CD14-positive monocyte (primary cell): ENCODE results near the gene DAZAP1. TPM values are rescaled to one million over a fixed set of nuclear protein-coding genes. Genes with fewer than 3 reads are reported as not detected.

ENCODE experiments used
- DNase-seq, 3 donors: peaks; one replicate each; pipeline ENCODE4 v3.0.0-alpha.2; 2011 to 2022
- H2AFZ ChIP-seq: 2 replicates; pipeline ENCODE4 v1.6.0; 2012; ENCODE audit warnings: mild to moderate bottlenecking, low read depth, low read length, inconsistent platforms; ENCODE audit not compliant: insufficient read depth, poor library complexity, severe bottlenecking
- H3K27ac ChIP-seq, 2 donors: 1 replicate in 1 of 2; 2 replicates in 1 of 2; pipeline ENCODE4 v1.5.1; 2012 to 2013; ENCODE audit warnings: low read length in 2 of 2, control low read depth in 1 of 2, inconsistent platforms in 1 of 2, low read depth in 1 of 2, mild to moderate bottlenecking in 1 of 2
- H3K27me3 ChIP-seq, 2 donors: one replicate each; pipeline versions ENCODE4 v1.6.0 to v1.6.1; 2011 to 2013; ENCODE audit warnings: low read length in 2 of 2; ENCODE audit not compliant: control insufficient read depth in 2 of 2, insufficient read depth in 2 of 2
- H3K36me3 ChIP-seq, 2 donors: replicated peaks in 1 of 2; 1 replicate in 1 of 2; 2 replicates in 1 of 2; pipeline versions ENCODE4 v1.5.1 to v1.6.1; 2012 to 2013; ENCODE audit warnings: low read length in 2 of 2, control low read depth in 1 of 2, inconsistent platforms in 1 of 2, mild to moderate bottlenecking in 1 of 2; ENCODE audit not compliant: insufficient read depth in 2 of 2, control insufficient read depth in 1 of 2
- H3K4me1 ChIP-seq, 2 donors: 1 replicate in 1 of 2; 2 replicates in 1 of 2; pipeline versions ENCODE4 v1.5.1 to v1.6.1; 2012 to 2013; ENCODE audit warnings: low read length in 2 of 2, control low read depth in 1 of 2, inconsistent platforms in 1 of 2, mild to moderate bottlenecking in 1 of 2, moderate library complexity in 1 of 2; ENCODE audit not compliant: insufficient read depth in 2 of 2, control insufficient read depth in 1 of 2
- H3K4me2 ChIP-seq: replicated peaks from 2 replicates; pipeline ENCODE3; 2012; ENCODE audit warnings: low read length, moderate library complexity, mild to moderate bottlenecking; ENCODE audit not compliant: poor library complexity, severe bottlenecking; ENCODE audit errors: extremely low read depth
- H3K4me3 ChIP-seq, 3 experiments: fragments of 200-600 bp in 1 of 3; sonication (generic) in 1 of 3; replicated peaks in 1 of 3; 1 replicate in 2 of 3; 2 replicates in 1 of 3; pipeline ENCODE4 v1.5.1; 2011 to 2013; ENCODE audit warnings: low read length in 3 of 3, mild to moderate bottlenecking in 3 of 3, control low read depth in 2 of 3, low read depth in 2 of 3, inconsistent platforms in 1 of 3, moderate library complexity in 1 of 3
- H3K79me2 ChIP-seq: 2 replicates; pipeline ENCODE4 v1.6.0; 2012; ENCODE audit warnings: mild to moderate bottlenecking, control low read depth, inconsistent platforms, low read length, moderate library complexity; ENCODE audit not compliant: insufficient read depth
- H3K9ac ChIP-seq: 2 replicates; pipeline ENCODE4 v1.6.0; 2017; ENCODE audit warnings: low read length, mild to moderate bottlenecking; ENCODE audit not compliant: insufficient read depth, poor library complexity, severe bottlenecking
- H3K9me3 ChIP-seq, 2 donors: replicated peaks in 1 of 2; 1 replicate in 1 of 2; 2 replicates in 1 of 2; pipeline versions ENCODE4 v1.5.1 to v1.6.1; 2012 to 2013; ENCODE audit warnings: low read length in 2 of 2, control low read depth in 1 of 2; ENCODE audit not compliant: control insufficient read depth in 1 of 2, insufficient read depth in 1 of 2
- H4K20me1 ChIP-seq: 2 replicates; pipeline ENCODE4 v1.6.0; 2012; ENCODE audit warnings: mild to moderate bottlenecking, low read length, control low read depth, moderate library complexity; ENCODE audit not compliant: insufficient read depth
- H3K27ac Mint-ChIP-seq, 7 donors: one replicate each; pipeline ENCODE4 v1.8.0; 2020; ENCODE audit warnings: mild to moderate bottlenecking in 7 of 7, mixed read lengths in 7 of 7, moderate library complexity in 6 of 7, inconsistent platforms in 2 of 7
- H3K27me3 Mint-ChIP-seq, 3 donors: one replicate each; pipeline ENCODE4 v1.8.0; 2021 to 2022; ENCODE audit warnings: low read depth in 3 of 3, mild to moderate bottlenecking in 3 of 3, mixed read lengths in 3 of 3, moderate library complexity in 3 of 3, inconsistent platforms in 1 of 3
- H3K36me3 Mint-ChIP-seq, 2 donors: one replicate each; pipeline ENCODE4 v1.8.0; 2020; ENCODE audit warnings: mixed read lengths in 2 of 2, inconsistent platforms in 1 of 2, mild to moderate bottlenecking in 1 of 2
- H3K4me1 Mint-ChIP-seq: one replicate; pipeline ENCODE4 v1.8.0; 2020; ENCODE audit warnings: mild to moderate bottlenecking, mixed read lengths
- H3K4me3 Mint-ChIP-seq, 2 donors: one replicate each; pipeline ENCODE4 v1.8.0; 2020; ENCODE audit warnings: mild to moderate bottlenecking in 2 of 2, mixed read lengths in 2 of 2, moderate library complexity in 1 of 2
- H3K9me3 Mint-ChIP-seq, 7 donors: one replicate each; pipeline ENCODE4 v1.8.0; 2020 to 2022; ENCODE audit warnings: mixed read lengths in 7 of 7, mild to moderate bottlenecking in 6 of 7, moderate library complexity in 6 of 7, inconsistent platforms in 2 of 7
- CTCF ChIP-seq: fragments of 200-600 bp; IDR thresholded peaks from one replicate; pipeline ENCODE4 v1.8.0; 2022; ENCODE audit warnings: antibody characterized with exemption, mild to moderate bottlenecking
- WGBS: methylation state at CpG from one replicate; pipeline ENCODE4 v1.1.5; 2013; ENCODE audit warnings: missing lambda C conversion rate; ENCODE audit not compliant: insufficient coverage; 5-methylcytosine and 5-hydroxymethylcytosine counted together
- intact Hi-C, 2 donors: fragments of 100-400 bp; cut with micrococcal nuclease; formaldehyde crosslinking; loops; one replicate each; pipeline versions ENCODE4 v1.15.0 to v1.15.1; 2023
- polyA plus RNA-seq, 3 donors: library from polyadenylated mRNA; depleted of rRNA in 1 of 3; unstranded in 2 of 3; stranded (reverse) in 1 of 3; fragments of 300-500 nt in 2 of 3; fragments of >200 nt in 1 of 3; fragmentation: Illumina TruSeq in 2 of 3; gene quantifications; 1 replicate in 2 of 3; 2 replicates in 1 of 3; pipeline ENCODE4 v1.2.3, GENCODE V29; 2012 to 2021

The DAZAP1 gene
- polyA plus RNA-seq, 3 donors = 3.3 to 57.1 (median 4.2) TPM

GRCh38 chr19:1373042-1373533 is 34.3 kb upstream of the DAZAP1 start:
- Histone ChIP-seq H3K9me3 (no peaks in the 10 kb centered on the region), H3K27me3 (no peaks in the 10 kb centered on the region), H4K20me1 (no peaks in the 10 kb centered on the region), H3K4me2 (no peak overlapping the region), H3K36me3 (peaks cover 14 to 39% of the 10 kb centered on the region in 2 donors), H3K4me1 (peaks cover 0 to 2% of the 10 kb centered on the region in 2 donors), H3K9ac (no peak overlapping the region), H2AFZ (no peak overlapping the region), H3K79me2 (no peaks in the 10 kb centered on the region), H3K4me3 (no peak overlapping the region), H3K27ac (no peak overlapping the region)
- H3K36me3 Mint-ChIP-seq = peaks cover 44 to 59% of the 10 kb centered on the region in 2 donors
- DNase-seq = no peak
- TF ChIP-seq CTCF = no peak
- peaks cover 2% of the 10 kb centered on the region for H3K4me1 Mint-ChIP-seq
- 98% methylated on average over 20 of the region's 20 CpGs for WGBS
- intact Hi-C loops = no loop called here
- H3K9me3 Mint-ChIP-seq = no peaks in the 10 kb centered on the region
- H3K4me3 Mint-ChIP-seq = no peak overlapping the region
- no peak overlapping the region for H3K27ac Mint-ChIP-seq
- H3K27me3 Mint-ChIP-seq = no peaks in the 10 kb centered on the region

GRCh38 chr19:1373534-1374249 is 33.7 kb upstream of the DAZAP1 start:
- no peaks in the 10 kb centered on the region for H3K9me3 Mint-ChIP-seq
- intact Hi-C loops = no loop called here
- Histone ChIP-seq H4K20me1 (no peaks in the 10 kb centered on the region), H3K4me2 (no peak overlapping the region), H3K36me3 (peaks cover 14 to 39% of the 10 kb centered on the region in 2 donors), H3K9ac (no peak overlapping the region), H3K27ac (no peak overlapping the region), H2AFZ (no peak overlapping the region), H3K27me3 (no peaks in the 10 kb centered on the region), H3K4me1 (no peaks in the 10 kb centered on the region), H3K4me3 (no peak overlapping the region), H3K9me3 (no peaks in the 10 kb centered on the region), H3K79me2 (no peaks in the 10 kb centered on the region)
- H3K4me3 Mint-ChIP-seq = no peak overlapping the region
- no peak for TF ChIP-seq CTCF
- DNase-seq = no peak
- H3K27me3 Mint-ChIP-seq = no peaks in the 10 kb centered on the region
- 95% methylated on average over 17 of the region's 22 CpGs for WGBS
- H3K27ac Mint-ChIP-seq = no peak overlapping the region
- H3K4me1 Mint-ChIP-seq = no peaks in the 10 kb centered on the region
- peaks cover 44 to 57% of the 10 kb centered on the region in 2 donors for H3K36me3 Mint-ChIP-seq
